Measurements from ENCODE around the gene OR52I1. TPM values are rescaled to one million over a fixed set of nuclear protein-coding genes. Genes with fewer than 3 reads are reported as not detected.

The OR52I1 gene
- total and polyA plus RNA-seq, 10 of the 15 experiments (the other 5 are each of a cell fraction or from before 2014, with no cell fraction given): not detected

- POLR2A ChIA-PET: no interaction called here
- FAIRE-seq (no peak), ATAC-seq (no peak), DNase-seq (ENCODE audit: low read depth, low spot score) (no peak)
- Histone ChIP-seq H3K4me3 (no peak overlapping the region), H3K27ac (ENCODE audit: control insufficient read depth, insufficient read depth) (no peak overlapping the region), H3K27me3 (replicated peaks in 1 of 2; ENCODE audit: control insufficient read depth in 2 of 2, insufficient read depth in 2 of 2, low read length in 1 of 2) (no peaks in the 10 kb centered on the region; a peak in 1 of 4 replicates), H2AFZ (ENCODE audit: control insufficient read depth, low read depth, low read length) (no peak overlapping the region), H3K36me3 (ENCODE audit: control insufficient read depth in 2 of 2, insufficient read depth in 2 of 2, low read length in 1 of 2) (no peaks in the 10 kb centered on the region), H3K79me2 (ENCODE audit: control insufficient read depth, insufficient read depth, low read length) (no peaks in the 10 kb centered on the region), H3K4me2 (ENCODE audit: control insufficient read depth, insufficient read depth) (no peak overlapping the region), H4K20me1 (ENCODE audit: control insufficient read depth, insufficient read depth) (no peaks in the 10 kb centered on the region), H3K4me1 (ENCODE audit: control insufficient read depth, insufficient read depth, low read length) (no peaks in the 10 kb centered on the region), H3K9ac (ENCODE audit: control insufficient read depth, insufficient read depth, low read length) (no peak overlapping the region), H3K9me3 (replicated peaks; ENCODE audit: control insufficient read depth, insufficient read depth, low read length) (no peaks in the 10 kb centered on the region)
- SMC1A ChIA-PET (ENCODE audit: uncharacterized antibody, unreplicated experiment): interaction anchor here (1.1 kb wide), 1 partner anchor 17 kb away, joined by 3 read pairs; no protein-coding TSS in a partner anchor
- CTCF ChIA-PET: interaction anchor here (0.6 kb wide), 1 partner anchor 71 kb away, joined by 3 read pairs; no protein-coding TSS in a partner anchor
- in situ Hi-C loops (cut with MboI) (no loop called here), intact Hi-C loops (cut with micrococcal nuclease; ENCODE audit: unreplicated experiment) (no loop called here)
- 40% methylated on average over 6 of the region's 6 CpGs for whole genome bisulfite sequencing (ENCODE audit: insufficient coverage, insufficient replicate concordance, low lambda C conversion rate, missing lambda C conversion rate)
- RAD21 ChIA-PET (ENCODE audit: unreplicated experiment): no interaction called here
- no TSS peak for BruUV-seq (replicated peaks)
- TF ChIP-seq ESRRA (IDR thresholded peaks at IDR 0.05; ENCODE audit: low read length) (no peak), CTCF (IDR thresholded peaks at IDR 0.05 in 2 of 3, conservative IDR thresholded peaks at IDR 0.05 in 1 of 3; ENCODE audit: control insufficient read depth in 2 of 3, extremely low read depth in 1 of 3, insufficient read depth in 1 of 3, low read depth in 3 of 3, low read length in 3 of 3) (no peak), RB1 (IDR thresholded peaks at IDR 0.05; ENCODE audit: borderline replicate concordance) (no peak), PKNOX1 (IDR thresholded peaks at IDR 0.05) (no peak), MYB (IDR thresholded peaks at IDR 0.05; ENCODE audit: borderline replicate concordance, low read depth, low read length) (no peak), NR2C1 (IDR thresholded peaks at IDR 0.05) (no peak), TCF12 (IDR thresholded peaks at IDR 0.05; ENCODE audit: low read depth, low read length) (no peak), CBX5 (IDR thresholded peaks at IDR 0.05; ENCODE audit: low read depth) (no peak), ZNF622 (IDR thresholded peaks at IDR 0.05) (no peak), RELA (IDR thresholded peaks at IDR 0.05; ENCODE audit: borderline replicate concordance, partially characterized antibody) (no peak)
These were observed 15.2 kb upstream of the OR52I1 start for GRCh38 chr11:4578624-4579023.

Measured in GM12878 (cell line).